HG03565 (cell line): ENCODE results near the gene PRKN.
"Not testable (repeated sequence)": the region's sequence is repeated elsewhere in the genome, so short reads cannot be mapped to it uniquely, and the experiment has no call there.

Experiments used
- ATAC-seq: cut with Tn5 transposase; IDR thresholded peaks from one replicate; pipeline ENCODE4 v1.9.1; 2021; ENCODE audit warnings: mild to moderate bottlenecking, moderate library complexity; ENCODE audit not compliant: unreplicated experiment

Gene PRKN

GRCh38 chr6:162541019-162541601, 186.5 kb downstream of the PRKN start:
- ATAC-seq, result no peak

- no peak for ATAC-seq
Measured at GRCh38 chr6:162539321-162539720, 188.2 kb downstream of the PRKN start.

DNA sequence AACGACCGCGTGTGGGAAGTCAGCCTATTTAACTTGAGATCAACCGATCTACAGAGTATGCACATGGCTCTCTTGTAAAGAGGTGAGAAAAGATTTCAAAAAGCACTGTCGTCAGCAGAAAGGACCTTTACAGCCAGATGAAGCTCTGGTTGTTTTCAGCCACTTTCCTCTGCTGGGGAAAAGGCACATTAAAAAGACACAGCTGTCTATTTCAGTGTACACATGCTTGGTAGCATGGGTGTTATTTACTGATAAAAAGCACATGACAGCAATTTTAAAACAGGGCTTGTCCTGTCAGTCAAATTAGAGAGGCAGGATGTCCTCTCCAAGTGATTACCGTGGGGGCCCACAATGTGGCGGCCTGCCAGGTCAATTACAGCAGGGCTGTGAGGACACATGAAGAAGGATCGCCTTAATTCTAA, 188.9 kb downstream of the PRKN start:
- no peak for ATAC-seq

- ATAC-seq, result no peak
Measured at GRCh38 chr6:162533009-162533400, 194.6 kb downstream of the PRKN start.

- ATAC-seq, result no peak
Measured at GRCh38 chr6:162532283-162533008, 195.1 kb downstream of the PRKN start.

DNA sequence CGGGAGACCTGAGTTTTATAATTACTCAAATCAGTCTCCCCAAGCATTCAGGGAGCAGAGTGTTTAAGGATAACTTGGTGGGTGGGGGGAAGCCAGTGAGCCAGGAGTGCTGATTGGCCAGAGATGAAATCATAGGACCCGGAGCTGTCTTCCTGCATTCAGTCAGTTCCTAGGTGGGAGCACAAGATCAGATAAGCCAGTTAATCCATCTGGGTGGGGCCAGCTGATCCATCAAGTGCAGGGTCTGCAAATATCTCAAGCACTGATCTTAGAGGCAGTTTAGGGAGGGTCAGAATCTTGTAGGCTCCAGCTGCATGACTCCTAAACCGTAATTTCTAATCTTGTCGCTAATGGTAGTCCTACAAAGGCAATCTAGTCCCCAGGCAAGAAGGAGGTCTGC, 196.2 kb downstream of the PRKN start:
- not testable (repeated sequence) for ATAC-seq

DNA sequence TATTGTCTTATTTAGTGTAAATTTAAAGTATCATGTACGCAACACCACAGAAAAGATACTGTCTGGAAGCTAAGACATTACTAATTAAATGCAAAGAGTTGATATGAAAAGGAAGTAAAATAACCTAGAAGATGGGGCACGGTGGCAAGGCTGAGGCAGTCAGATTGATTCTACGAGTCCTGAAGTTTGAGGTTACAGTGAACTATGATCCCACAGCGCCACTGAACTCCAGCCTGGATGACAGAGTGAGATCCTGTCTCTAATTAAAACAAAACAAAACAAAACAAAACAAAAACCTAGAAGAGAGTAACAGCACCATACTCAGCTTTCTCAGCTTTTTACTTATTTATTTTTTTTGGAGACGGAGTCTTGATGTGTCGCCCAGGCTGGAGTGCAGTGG, 199.0 kb downstream of the PRKN start:
- ATAC-seq, result no peak

DNA sequence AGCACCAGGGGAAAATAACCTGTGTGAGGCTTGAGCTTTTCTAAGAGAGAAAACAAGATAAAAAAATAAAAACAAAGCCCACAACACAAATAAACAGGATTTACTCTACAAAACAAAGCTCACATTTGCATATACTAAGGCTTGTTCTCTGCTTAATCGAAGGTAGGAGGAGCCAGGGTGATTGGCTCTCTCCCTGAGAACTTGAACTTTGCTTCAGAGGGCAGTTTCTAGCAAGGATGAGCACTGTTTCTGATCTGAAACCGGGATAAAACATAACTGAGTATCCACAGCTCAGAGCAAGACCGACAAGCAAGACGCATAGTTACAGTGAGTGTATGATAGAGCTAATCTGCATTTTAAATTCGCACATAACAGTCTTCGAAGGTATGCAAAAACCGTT, 200.6 kb downstream of the PRKN start:
- no peak for ATAC-seq

DNA sequence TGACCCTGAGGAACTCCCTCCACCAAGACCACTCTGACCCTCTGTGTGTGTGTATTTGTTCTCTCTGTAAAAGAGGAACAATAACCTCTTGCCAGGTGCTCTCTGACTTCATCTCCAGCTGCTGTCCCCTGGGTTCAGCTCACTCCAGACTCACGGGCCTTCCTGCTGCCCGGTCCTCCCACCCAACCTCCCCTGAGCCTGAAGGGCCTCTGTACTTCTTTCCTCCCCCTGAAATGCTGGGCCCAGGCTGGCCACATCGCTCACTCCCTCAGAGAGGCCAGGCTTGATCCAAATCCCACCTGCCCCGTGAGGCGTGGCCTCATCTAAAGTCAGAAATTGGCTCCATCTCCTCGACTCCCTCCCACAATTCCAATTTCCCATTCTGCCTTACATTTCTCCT, 202.4 kb downstream of the PRKN start:
- no peak for ATAC-seq

DNA sequence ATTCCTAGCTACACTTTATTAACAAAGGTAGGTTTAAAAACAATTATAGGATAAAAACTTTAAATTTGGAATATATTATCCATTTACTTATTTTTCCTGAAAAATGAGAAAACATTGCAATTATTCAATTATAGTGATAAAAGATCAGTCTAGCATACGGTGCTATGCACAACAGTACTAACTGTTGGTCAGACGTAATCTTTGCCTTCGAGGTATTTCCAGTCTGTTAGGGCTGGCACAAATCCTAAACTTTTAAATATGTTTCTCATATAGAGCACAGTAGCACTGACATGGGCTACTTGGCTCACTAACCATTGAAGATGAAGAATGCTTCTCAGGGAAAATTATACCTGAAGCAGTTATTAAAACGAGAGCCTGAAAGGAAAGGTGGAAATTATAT, 214.8 kb downstream of the PRKN start:
- ATAC-seq, result no peak

GRCh38 chr6:162497389-162497788, 230.2 kb downstream of the PRKN start:
- no peak for ATAC-seq

- ATAC-seq, result no peak
Measured at GRCh38 chr6:162493917-162494316, 233.6 kb downstream of the PRKN start.

DNA sequence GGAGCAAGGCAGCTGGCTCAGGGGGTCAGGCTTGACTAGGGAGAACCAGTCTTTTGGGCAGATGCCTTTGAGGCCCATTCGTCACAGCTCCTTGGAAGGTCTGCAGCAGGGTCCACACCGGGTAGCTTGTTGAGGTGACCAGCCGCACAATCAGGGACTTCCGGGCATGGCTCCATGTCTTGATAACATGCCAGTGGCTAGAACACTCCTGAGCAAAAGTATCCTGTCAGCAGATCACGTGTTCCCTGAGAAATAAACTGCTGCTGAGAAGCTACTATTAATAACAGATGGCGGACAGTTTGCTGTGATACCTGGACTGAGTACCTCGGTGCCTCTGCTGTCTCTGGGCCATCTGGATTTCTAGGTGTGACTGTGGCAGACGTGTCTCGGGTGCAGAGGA, 235.9 kb downstream of the PRKN start:
- ATAC-seq, result no peak

- no peak for ATAC-seq
Measured at GRCh38 chr6:162489101-162489976, 238.2 kb downstream of the PRKN start.

- ATAC-seq, result no peak
Measured at GRCh38 chr6:162488444-162488843, 239.1 kb downstream of the PRKN start.

DNA sequence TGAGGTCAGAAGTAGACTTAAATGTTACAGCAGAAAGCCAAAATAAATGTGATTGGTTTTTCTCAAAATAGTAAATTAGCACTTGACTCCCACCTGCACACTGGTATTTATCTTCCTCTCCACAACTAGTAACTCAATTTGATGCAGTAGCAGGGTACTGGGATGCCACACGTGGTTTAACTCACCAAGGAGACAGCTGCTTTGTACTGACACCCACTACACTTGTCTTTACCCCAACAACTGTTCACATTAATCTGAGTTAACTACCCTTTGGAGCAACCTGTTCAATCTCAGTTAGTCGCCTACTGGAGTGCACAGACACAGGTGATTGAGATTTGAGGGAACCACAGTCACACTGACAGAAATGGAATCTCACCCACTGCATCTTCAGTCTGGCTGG, 242.1 kb downstream of the PRKN start:
- no peak for ATAC-seq

- no peak for ATAC-seq
Measured at GRCh38 chr6:162481938-162482337, 245.6 kb downstream of the PRKN start.

DNA sequence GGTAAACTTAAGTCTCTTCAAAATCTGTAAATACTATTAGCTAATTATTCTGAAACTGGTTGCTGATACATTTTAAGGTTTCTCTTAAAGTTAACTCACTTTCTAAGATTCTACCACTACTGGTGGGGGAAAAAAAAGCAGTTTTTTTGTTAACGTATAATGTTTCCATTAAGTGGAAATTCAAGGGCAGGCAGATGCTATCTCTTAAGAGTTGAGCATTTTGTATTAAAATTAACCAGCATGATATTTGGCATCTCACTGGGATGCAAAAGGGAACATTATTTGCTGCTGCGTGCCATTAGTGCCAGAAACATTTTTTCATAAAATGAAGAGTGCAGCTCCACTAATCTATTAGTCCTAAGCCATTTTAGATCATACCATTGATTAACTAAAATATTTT, 246.2 kb downstream of the PRKN start:
- ATAC-seq, result no peak

- peak; percentile 36 for ATAC-seq
Measured at GRCh38 chr6:162478192-162478671, 249.3 kb downstream of the PRKN start.

- ATAC-seq, result no peak
Measured at GRCh38 chr6:162474722-162475121, 252.8 kb downstream of the PRKN start.

GRCh38 chr6:162471842-162472241, 255.7 kb downstream of the PRKN start:
- ATAC-seq, result no peak

- ATAC-seq, result no peak
Measured at GRCh38 chr6:162468326-162468725, 259.2 kb downstream of the PRKN start.
